DOHH2 (cell line): ENCODE measurements around the gene PPP1R14B.

Experiments
- H3F3A ChIP-seq: fragments of 200-600 bp; sonication (generic), shearing (Covaris generic); 2 replicates; pipeline ENCODE4 v1.6.0; 2016; ENCODE audit warnings: antibody characterized with exemption, mild to moderate bottlenecking; ENCODE audit not compliant: control insufficient read depth, insufficient read depth
- H3K27ac ChIP-seq: fragments of 200-600 bp; sonication (generic); 2 replicates; pipeline ENCODE4 v1.5.1; 2014; ENCODE audit warnings: low read depth, mild to moderate bottlenecking, low read length, moderate library complexity
- H3K27me3 ChIP-seq: fragments of 200-600 bp; sonication (generic); 2 replicates; pipeline ENCODE4 v1.6.1; 2014; ENCODE audit warnings: mild to moderate bottlenecking, low read length, mixed read lengths; ENCODE audit not compliant: control insufficient read depth
- H3K36me3 ChIP-seq: fragments of 200-600 bp; sonication (generic); 2 replicates; pipeline ENCODE4 v1.6.1; 2014; ENCODE audit warnings: mild to moderate bottlenecking, low read length, moderate library complexity, mixed read lengths; ENCODE audit not compliant: control insufficient read depth
- H3K4me1 ChIP-seq: fragments of 200-600 bp; sonication (generic); 2 replicates; pipeline ENCODE4 v1.6.1; 2014; ENCODE audit warnings: mild to moderate bottlenecking, low read length, mixed read lengths; ENCODE audit not compliant: control insufficient read depth
- H3K4me2 ChIP-seq: fragments of 200-600 bp; sonication (generic); 2 replicates; pipeline ENCODE4 v1.6.0; 2014; ENCODE audit warnings: mild to moderate bottlenecking, low read length, moderate library complexity
- H3K4me3 ChIP-seq: fragments of 200-600 bp; sonication (generic); 2 replicates; pipeline ENCODE4 v1.5.1; 2014; ENCODE audit warnings: mild to moderate bottlenecking, low read length, mixed read lengths
- H3K79me2 ChIP-seq: fragments of 200-600 bp; sonication (generic); 2 replicates; pipeline ENCODE4 v1.6.1; 2014; ENCODE audit warnings: mild to moderate bottlenecking, low read length, mixed read lengths; ENCODE audit not compliant: control insufficient read depth
- H3K9me2 ChIP-seq: fragments of 200-600 bp; sonication (generic); replicated peaks from 2 replicates; pipeline ENCODE4 v1.6.1; 2014; ENCODE audit warnings: mild to moderate bottlenecking, low read length, mixed read lengths; ENCODE audit not compliant: control insufficient read depth
- H3K9me3 ChIP-seq: fragments of 200-600 bp; sonication (generic); 2 replicates; pipeline ENCODE4 v1.6.1; 2014; ENCODE audit warnings: antibody characterized with exemption, low read length, mixed read lengths; ENCODE audit not compliant: control insufficient read depth, insufficient read depth
- H4K20me1 ChIP-seq: fragments of 200-600 bp; sonication (generic); 2 replicates; pipeline ENCODE4 v1.6.0; 2014; ENCODE audit warnings: low read depth, mild to moderate bottlenecking, antibody characterized with exemption, low read length, moderate library complexity; ENCODE audit not compliant: control insufficient read depth, insufficient read depth
- CTCF ChIP-seq: fragments of 200-600 bp; sonication (generic); IDR thresholded peaks from one replicate; pipeline ENCODE4 v1.5.1; 2014; ENCODE audit warnings: antibody characterized with exemption, mild to moderate bottlenecking, low read depth, low read length; ENCODE audit not compliant: poor library complexity, severe bottlenecking
- EZH2phosphoT487 ChIP-seq: fragments of 200-600 bp; sonication (generic); IDR thresholded peaks from 2 replicates; pipeline ENCODE4 v1.6.1; 2017; ENCODE audit warnings: borderline replicate concordance, mild to moderate bottlenecking, antibody characterized with exemption, low read length, moderate library complexity, mixed read lengths

The PPP1R14B gene

GRCh38 chr11:64222651-64223000 lies 24.1 kb downstream of the PPP1R14B start:
- Histone ChIP-seq H3F3A (peaks cover 11% of the 10 kb centered on the region), H3K36me3 (peaks cover 62% of the 10 kb centered on the region), H3K27ac (no peak overlapping the region), H3K4me3 (no peak overlapping the region), H3K9me3 (no peaks in the 10 kb centered on the region), H4K20me1 (no peaks in the 10 kb centered on the region), H3K4me1 (peaks cover 36% of the 10 kb centered on the region), H3K79me2 (peaks cover 24% of the 10 kb centered on the region), H3K9me2 (no peaks in the 10 kb centered on the region), H3K27me3 (no peaks in the 10 kb centered on the region), H3K4me2 (no peak overlapping the region)
- TF ChIP-seq EZH2phosphoT487, result no peak
- no peak for TF ChIP-seq CTCF

- Histone ChIP-seq H3K27me3 (no peaks in the 10 kb centered on the region), H3K36me3 (peaks cover 73% of the 10 kb centered on the region), H3K4me3 (no peak overlapping the region), H3K4me1 (peaks cover 29% of the 10 kb centered on the region), H4K20me1 (no peaks in the 10 kb centered on the region), H3F3A (peaks cover 11% of the 10 kb centered on the region), H3K79me2 (peaks cover 12% of the 10 kb centered on the region), H3K27ac (0 out of 2 replicates have a peak overlapping the region, but pooled peaks have one; percentile 6), H3K9me3 (no peaks in the 10 kb centered on the region), H3K4me2 (no peak overlapping the region), H3K9me2 (no peaks in the 10 kb centered on the region)
- TF ChIP-seq CTCF (no peak), EZH2phosphoT487 (no peak)
Observed at GRCh38 chr11:64220798-64221197, 25.9 kb downstream of the PPP1R14B start.

GRCh38 chr11:64220271-64220670 lies 26.5 kb downstream of the PPP1R14B start:
- H3K4me1 ChIP-seq, result peaks cover 30% of the 10 kb centered on the region
- H3K9me2 ChIP-seq, result no peaks in the 10 kb centered on the region
- H3K27me3 ChIP-seq, result no peaks in the 10 kb centered on the region
- H3K79me2 ChIP-seq, result peaks cover 8% of the 10 kb centered on the region
- peaks cover 12% of the 10 kb centered on the region for H3F3A ChIP-seq
- H3K9me3 ChIP-seq, result no peaks in the 10 kb centered on the region
- H3K36me3 ChIP-seq, result peaks cover 72% of the 10 kb centered on the region
- H3K27ac ChIP-seq, result no peak overlapping the region
- TF ChIP-seq CTCF (no peak), EZH2phosphoT487 (no peak)
- H4K20me1 ChIP-seq, result no peaks in the 10 kb centered on the region
- no peak overlapping the region for H3K4me3 ChIP-seq
- no peak overlapping the region for H3K4me2 ChIP-seq
